MM.1S (cell line): ENCODE data around the gene EFCAB6.

ENCODE experiments used
- EZH2 ChIP-seq: fragments of 300-600 bp; sonication (generic); optimal IDR thresholded peaks from 2 replicates; pipeline ENCODE3; 2017; ENCODE audit warnings: low read depth, mild to moderate bottlenecking, antibody characterized with exemption, low read length, mixed read lengths
- EZH2phosphoT487 ChIP-seq: fragments of 300-600 bp; sonication (generic); IDR thresholded peaks from 2 replicates; pipeline ENCODE4 v1.6.1; 2018; ENCODE audit warnings: antibody characterized with exemption, low read length
- TF ChIP-seq, protein P1 (sequence below): fragments of 300-600 bp; sonication (generic); IDR thresholded peaks from 2 replicates; pipeline ENCODE4 v1.5.1; 2016; ENCODE audit warnings: antibody characterized with exemption, low read length, mixed read lengths

DNA sequence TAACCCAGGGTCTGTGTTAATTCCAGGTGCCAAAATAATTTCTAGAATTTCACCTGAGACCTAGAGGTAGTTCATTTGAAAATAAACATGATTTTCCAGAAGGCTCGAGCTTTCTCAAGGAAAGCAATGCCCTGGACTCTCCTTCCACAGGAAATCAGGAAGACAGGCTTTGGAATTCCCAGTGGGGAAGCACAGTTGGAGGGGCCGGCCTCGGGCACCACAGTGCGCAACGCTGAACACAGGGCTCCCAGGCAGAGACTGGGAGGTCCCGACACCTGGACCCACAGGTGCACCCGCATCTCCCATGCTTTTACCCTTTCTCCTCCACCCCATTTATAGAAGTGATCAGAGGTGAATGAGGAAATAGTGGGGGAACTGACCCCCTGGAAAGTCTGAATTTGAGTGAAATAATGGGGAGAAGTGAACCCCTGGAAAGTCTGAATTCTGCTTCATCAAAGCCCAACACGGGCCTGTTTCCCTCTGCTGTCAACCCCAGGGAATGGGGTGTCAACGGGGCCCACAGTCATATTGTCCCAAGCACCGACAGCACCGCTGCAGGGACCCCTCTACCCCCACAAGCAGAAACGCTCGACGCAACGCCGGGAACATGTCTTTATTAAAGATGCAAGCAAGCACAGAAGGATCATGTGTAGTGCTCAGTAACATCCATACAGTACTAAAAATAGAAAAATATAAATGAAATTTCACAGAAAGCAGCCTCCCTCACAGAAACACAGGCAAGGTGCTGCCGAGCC is 12.0 kb upstream of the EFCAB6 start:
- no peak for TF ChIP-seq EZH2
- TF ChIP-seq, protein P1, sequence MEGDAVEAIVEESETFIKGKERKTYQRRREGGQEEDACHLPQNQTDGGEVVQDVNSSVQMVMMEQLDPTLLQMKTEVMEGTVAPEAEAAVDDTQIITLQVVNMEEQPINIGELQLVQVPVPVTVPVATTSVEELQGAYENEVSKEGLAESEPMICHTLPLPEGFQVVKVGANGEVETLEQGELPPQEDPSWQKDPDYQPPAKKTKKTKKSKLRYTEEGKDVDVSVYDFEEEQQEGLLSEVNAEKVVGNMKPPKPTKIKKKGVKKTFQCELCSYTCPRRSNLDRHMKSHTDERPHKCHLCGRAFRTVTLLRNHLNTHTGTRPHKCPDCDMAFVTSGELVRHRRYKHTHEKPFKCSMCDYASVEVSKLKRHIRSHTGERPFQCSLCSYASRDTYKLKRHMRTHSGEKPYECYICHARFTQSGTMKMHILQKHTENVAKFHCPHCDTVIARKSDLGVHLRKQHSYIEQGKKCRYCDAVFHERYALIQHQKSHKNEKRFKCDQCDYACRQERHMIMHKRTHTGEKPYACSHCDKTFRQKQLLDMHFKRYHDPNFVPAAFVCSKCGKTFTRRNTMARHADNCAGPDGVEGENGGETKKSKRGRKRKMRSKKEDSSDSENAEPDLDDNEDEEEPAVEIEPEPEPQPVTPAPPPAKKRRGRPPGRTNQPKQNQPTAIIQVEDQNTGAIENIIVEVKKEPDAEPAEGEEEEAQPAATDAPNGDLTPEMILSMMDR, result no peak
- TF ChIP-seq EZH2phosphoT487, result no peak
